MM.1S (cell line): ENCODE measurements around the gene PLSCR2.

Experiments used
- DNase-seq: peaks from one replicate; pipeline ENCODE4 v3.0.0-alpha.2; 2015
- H2AFZ ChIP-seq: fragments of 300-600 bp; sonication (generic); 2 replicates; pipeline ENCODE4 v1.6.0; 2016; ENCODE audit warnings: antibody characterized with exemption, low read length
- H3F3A ChIP-seq: fragments of 300-600 bp; sonication (generic); 2 replicates; pipeline ENCODE4 v1.6.1; 2016; ENCODE audit warnings: mild to moderate bottlenecking, antibody characterized with exemption, low read length, moderate library complexity, mixed read lengths; ENCODE audit not compliant: insufficient read depth
- H3K27ac ChIP-seq: fragments of 300-600 bp; sonication (generic); 2 replicates; pipeline ENCODE4 v1.5.1; 2016; ENCODE audit warnings: mild to moderate bottlenecking, low read length
- H3K27me3 ChIP-seq: fragments of 300-600 bp; sonication (generic); replicated peaks from 2 replicates; pipeline ENCODE4 v1.6.0; 2016; ENCODE audit warnings: low read length; ENCODE audit not compliant: insufficient read depth
- H3K36me3 ChIP-seq: fragments of 300-600 bp; sonication (generic); replicated peaks from 2 replicates; pipeline ENCODE4 v1.6.1; 2016; ENCODE audit warnings: mild to moderate bottlenecking, low read length, mixed read lengths; ENCODE audit not compliant: insufficient read depth
- H3K4me1 ChIP-seq: fragments of 300-600 bp; sonication (generic); 2 replicates; pipeline ENCODE4 v1.6.1; 2016; ENCODE audit warnings: low read length, mixed read lengths
- H3K4me2 ChIP-seq: fragments of 300-600 bp; sonication (generic); 2 replicates; pipeline ENCODE4 v1.6.0; 2016; ENCODE audit warnings: low read depth, low read length
- H3K4me3 ChIP-seq: fragments of 300-600 bp; sonication (generic); 2 replicates; pipeline ENCODE4 v1.5.1; 2016; ENCODE audit warnings: low read length, mixed read lengths
- H3K79me2 ChIP-seq: fragments of 300-600 bp; sonication (generic); 2 replicates; pipeline ENCODE4 v1.6.1; 2016; ENCODE audit warnings: mixed run types, low read length, mixed read lengths
- H3K9ac ChIP-seq: fragments of 300-600 bp; sonication (generic); 2 replicates; pipeline ENCODE4 v1.6.1; 2016; ENCODE audit warnings: low read length, mixed read lengths
- H3K9me2 ChIP-seq: fragments of 300-600 bp; sonication (generic); replicated peaks from 2 replicates; pipeline ENCODE4 v1.6.1; 2016; ENCODE audit warnings: mild to moderate bottlenecking, low read length, mixed read lengths; ENCODE audit not compliant: insufficient read depth
- H3K9me3 ChIP-seq: fragments of 300-600 bp; sonication (generic); replicated peaks from 2 replicates; pipeline ENCODE4 v1.6.1; 2016; ENCODE audit warnings: mild to moderate bottlenecking, low read length, mixed read lengths; ENCODE audit not compliant: insufficient read depth
- H4K20me1 ChIP-seq: fragments of 300-600 bp; sonication (generic); 2 replicates; pipeline ENCODE4 v1.6.1; 2016; ENCODE audit warnings: mild to moderate bottlenecking, low read length, moderate library complexity, mixed read lengths; ENCODE audit not compliant: insufficient read depth
- CTCF ChIP-seq: fragments of 300-600 bp; sonication (generic); IDR thresholded peaks from 2 replicates; pipeline ENCODE4 v1.5.1; 2016; ENCODE audit warnings: antibody characterized with exemption, low read length, mixed read lengths
- EZH2 ChIP-seq: fragments of 300-600 bp; sonication (generic); optimal IDR thresholded peaks from 2 replicates; pipeline ENCODE3; 2017; ENCODE audit warnings: low read depth, mild to moderate bottlenecking, antibody characterized with exemption, low read length, mixed read lengths
- EZH2phosphoT487 ChIP-seq: fragments of 300-600 bp; sonication (generic); IDR thresholded peaks from 2 replicates; pipeline ENCODE4 v1.6.1; 2018; ENCODE audit warnings: antibody characterized with exemption, low read length

PLSCR2 gene

DNA sequence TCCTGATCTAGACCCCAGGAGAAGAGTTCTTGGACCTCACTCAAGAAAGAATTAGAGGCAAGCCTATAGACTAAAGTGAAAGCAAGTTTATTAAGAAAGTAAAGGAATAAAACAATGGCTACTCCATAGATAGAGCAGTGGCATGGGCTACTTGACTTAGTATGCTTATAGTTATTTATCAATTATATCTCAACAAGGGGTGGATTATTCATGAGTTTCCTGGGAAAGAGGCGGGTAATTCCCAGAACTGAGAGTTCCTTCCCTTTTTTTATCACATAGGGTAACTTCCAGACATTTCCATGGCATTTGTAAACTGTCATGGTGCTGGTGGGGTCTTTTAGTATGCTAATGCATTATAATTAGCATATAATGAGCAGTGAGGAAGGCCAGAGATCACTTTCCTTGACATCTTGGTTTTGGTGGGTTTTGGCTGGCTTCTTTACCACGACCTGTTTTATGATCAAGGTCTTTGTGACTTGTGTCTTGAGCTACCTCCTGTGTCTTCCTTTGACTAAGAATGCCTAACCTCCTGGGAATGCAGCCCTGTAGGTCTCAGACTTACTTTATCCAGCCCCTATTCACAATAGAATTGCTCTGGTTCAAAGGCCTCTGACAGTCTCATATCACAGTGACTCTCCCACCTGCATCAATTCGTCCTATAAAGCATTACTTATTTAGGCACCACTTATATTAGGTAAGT lies 35.3 kb upstream of the PLSCR2 start:
- H3F3A ChIP-seq, result no peaks in the 10 kb centered on the region
- DNase-seq, result no peak
- no peaks in the 10 kb centered on the region for H3K27me3 ChIP-seq
- no peak overlapping the region for H3K27ac ChIP-seq
- H3K9me3 ChIP-seq, result no peaks in the 10 kb centered on the region
- no peak overlapping the region for H3K4me3 ChIP-seq
- no peaks in the 10 kb centered on the region for H3K9me2 ChIP-seq
- H3K79me2 ChIP-seq, result no peaks in the 10 kb centered on the region
- no peak overlapping the region for H3K9ac ChIP-seq
- no peak overlapping the region for H2AFZ ChIP-seq
- no peaks in the 10 kb centered on the region for H3K36me3 ChIP-seq
- no peaks in the 10 kb centered on the region for H4K20me1 ChIP-seq
- H3K4me2 ChIP-seq, result no peak overlapping the region
- H3K4me1 ChIP-seq, result no peaks in the 10 kb centered on the region
- TF ChIP-seq CTCF, result no peak
- TF ChIP-seq EZH2, result no peak
- no peak for TF ChIP-seq EZH2phosphoT487

DNA sequence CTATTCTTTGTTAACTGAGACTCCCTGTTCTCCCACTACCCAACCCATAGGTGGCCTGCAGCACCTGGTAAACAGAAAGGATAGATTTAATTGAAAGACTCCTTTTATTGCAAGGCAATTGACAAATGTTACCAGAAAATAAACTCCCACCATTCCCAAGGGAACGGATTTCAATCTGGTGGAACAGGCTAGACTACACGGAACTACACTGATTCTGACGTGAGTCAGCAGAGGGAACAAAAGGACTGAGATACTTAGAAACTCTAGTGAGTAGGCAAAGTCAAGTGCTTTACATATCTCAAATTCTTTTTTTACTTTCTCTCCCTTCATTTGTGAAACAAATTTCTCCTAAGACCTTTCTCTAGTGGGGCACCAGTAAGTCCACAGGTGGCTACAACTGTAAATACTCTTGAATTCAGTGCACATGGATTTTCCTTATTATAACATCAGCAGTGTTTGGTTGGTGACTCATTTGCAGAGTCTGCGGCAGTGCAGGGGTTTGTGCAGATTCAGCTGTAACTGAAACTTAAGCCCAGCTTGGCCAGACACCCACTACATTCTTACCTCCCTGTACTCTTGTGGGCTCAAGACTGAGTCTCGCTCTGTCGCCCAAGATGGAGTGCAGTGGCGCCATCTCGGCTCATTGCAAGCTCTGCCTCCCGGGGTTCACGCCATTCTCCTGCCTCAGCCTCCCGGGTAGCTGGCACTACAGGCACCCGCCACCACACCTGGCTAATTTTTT lies 34.3 kb upstream of the PLSCR2 start:
- Histone ChIP-seq H2AFZ (no peak overlapping the region), H3K27me3 (no peaks in the 10 kb centered on the region), H3K9me2 (no peaks in the 10 kb centered on the region), H3K4me3 (no peak overlapping the region), H3K4me2 (no peak overlapping the region), H3K36me3 (no peaks in the 10 kb centered on the region), H3K79me2 (no peaks in the 10 kb centered on the region), H3K9ac (no peak overlapping the region), H3K27ac (no peak overlapping the region), H4K20me1 (no peaks in the 10 kb centered on the region), H3K9me3 (no peaks in the 10 kb centered on the region), H3K4me1 (no peaks in the 10 kb centered on the region), H3F3A (no peaks in the 10 kb centered on the region)
- TF ChIP-seq CTCF, result no peak
- TF ChIP-seq EZH2, result no peak
- TF ChIP-seq EZH2phosphoT487, result no peak
- no peak for DNase-seq

GRCh38 chr3:146502887-146503460 lies 33.6 kb upstream of the PLSCR2 start:
- H3K36me3 ChIP-seq, result no peaks in the 10 kb centered on the region

More at GRCh38 chr3:146502887-146503460, 33.6 kb upstream of the PLSCR2 start:
- H3K27me3 ChIP-seq, result no peaks in the 10 kb centered on the region
- H3K9me2 ChIP-seq, result no peaks in the 10 kb centered on the region
- H4K20me1 ChIP-seq, result no peaks in the 10 kb centered on the region
- H3K27ac ChIP-seq, result no peak overlapping the region
- no peak overlapping the region for H3K4me2 ChIP-seq
- TF ChIP-seq EZH2, result no peak
- TF ChIP-seq EZH2phosphoT487, result no peak
- TF ChIP-seq CTCF, result no peak
- no peaks in the 10 kb centered on the region for H3F3A ChIP-seq
- no peak overlapping the region for H3K4me3 ChIP-seq
- H3K9me3 ChIP-seq, result no peaks in the 10 kb centered on the region
- H2AFZ ChIP-seq, result no peak overlapping the region
- no peaks in the 10 kb centered on the region for H3K79me2 ChIP-seq
- no peak for DNase-seq
- no peaks in the 10 kb centered on the region for H3K4me1 ChIP-seq
- H3K9ac ChIP-seq, result no peak overlapping the region
